ENCODE measurements around the gene SGCD.

- no peak for TF ChIP-seq SIN3A (IDR thresholded peaks at IDR 0.05; ENCODE audit: borderline replicate concordance, insufficient read depth, low read length)
- TF ChIP-seq REST (IDR thresholded peaks at IDR 0.05; ENCODE audit: insufficient read depth in 1 of 2, low read depth in 2 of 2, low read length in 2 of 2): no peak
Observed at GRCh38 chr5:156722358-156722757, 395.4 kb downstream of the SGCD start.
